Adipose tissue (tissue), 3 donors: ENCODE data around the gene STARD6. TPM values are rescaled to one million over a fixed set of nuclear protein-coding genes. Genes with fewer than 3 reads are reported as not detected.
"Not testable (repeated sequence)": the region's sequence is repeated elsewhere in the genome, so short reads cannot be mapped to it uniquely, and the experiment has no call there.

Source experiments
- H3K27ac ChIP-seq: one replicate; pipeline ENCODE4 v1.5.1; 2013; ENCODE audit warnings: low read depth, low read length
- WGBS, 3 donors: extraction: QIAGEN DNeasy Blood & Tissue Kit; methylation state at CpG; one replicate each; pipeline ENCODE4 v1.1.7; 2013; 5-methylcytosine and 5-hydroxymethylcytosine counted together
- polyA plus RNA-seq, 3 donors: library from polyadenylated mRNA; stranded (reverse); fragments of 200-250 nt; gene quantifications; one replicate each; pipeline ENCODE4 v1.2.3, GENCODE V29; 2013
- donor health status: healthy with polysubstance abuse.
- donor health status: Bipolar disorder and iron deficiency.
- donor health status: healthy.

Gene STARD6
- polyA plus RNA-seq: not detected

GRCh38 chr18:54357660-54358494 is at the start of gene STARD6, which contains the start of gene C18orf54:
Gene STARD6, minus strand, starts transcription at chr18:54357858. Its CDS starts 3,285 bp downstream, at chr18:54354573.
Gene C18orf54, plus strand, starts transcription at chr18:54357906. Its CDS starts 2,667 bp downstream, at chr18:54360573.
- no peak within 1 kb of the TSS for H3K27ac ChIP-seq
- 0 to 1% (median 1%) methylated on average over 60 to 62 of the region's 62 CpGs for WGBS, 3 donors

- H3K27ac ChIP-seq: no peak overlapping the region
Measured at GRCh38 chr18:54405290-54405689, 47.6 kb upstream of the STARD6 start.

- WGBS, 3 donors: 65 to 86% (median 76%) methylated on average over 1 of the region's 1 CpG
- H3K27ac ChIP-seq: no peak overlapping the region
Measured at GRCh38 chr18:54396760-54397159, 39.1 kb upstream of the STARD6 start.

GRCh38 chr18:54393648-54394294 is 36.1 kb upstream of the STARD6 start:
- 65 to 72% (median 67%) methylated on average over 1 of the region's 1 CpG for WGBS, 3 donors
- no peak overlapping the region for H3K27ac ChIP-seq

GRCh38 chr18:54392543-54393023 is 34.9 kb upstream of the STARD6 start:
- 32 to 33% (median 33%) methylated on average over 3 of the region's 3 CpGs for WGBS, 3 donors
- H3K27ac ChIP-seq: no peak overlapping the region

GRCh38 chr18:54390838-54391237 is 33.2 kb upstream of the STARD6 start:
- WGBS, 3 donors: 59 to 66% (median 66%) methylated on average over 3 of the region's 3 CpGs
- H3K27ac ChIP-seq: no peak overlapping the region

- 25 to 36% (median 35%) methylated on average over 2 of the region's 2 CpGs for WGBS, 3 donors
- H3K27ac ChIP-seq: peak overlapping the region; percentile 3
Measured at GRCh38 chr18:54389143-54389505, 31.5 kb upstream of the STARD6 start.

- 43 to 57% (median 45%) methylated on average over 6 of the region's 6 CpGs for WGBS, 3 donors
- H3K27ac ChIP-seq: peak overlapping the region; percentile 3
Measured at GRCh38 chr18:54388203-54389142, 30.8 kb upstream of the STARD6 start.

- no peak overlapping the region for H3K27ac ChIP-seq
- WGBS, 3 donors: 83 to 87% (median 87%) methylated on average over 3 of the region's 3 CpGs
Measured at GRCh38 chr18:54387631-54388030, 30.0 kb upstream of the STARD6 start.

- 95 to 98% (median 96%) methylated on average over 23 of the region's 23 CpGs for WGBS, 3 donors
- not testable (repeated sequence) for H3K27ac ChIP-seq
Measured at GRCh38 chr18:54386800-54387495, 29.3 kb upstream of the STARD6 start.

- H3K27ac ChIP-seq: no peak overlapping the region
- 56 to 75% (median 75%) methylated on average over 4 of the region's 4 CpGs for WGBS, 3 donors
Measured at GRCh38 chr18:54386043-54386442, 28.4 kb upstream of the STARD6 start.

GRCh38 chr18:54382733-54383252 is 25.1 kb upstream of the STARD6 start:
- 77 to 91% (median 89%) methylated on average over 8 of the region's 8 CpGs for WGBS, 3 donors
- H3K27ac ChIP-seq: no peak overlapping the region

- 86 to 90% (median 90%) methylated on average over 3 of the region's 3 CpGs for WGBS, 3 donors
- no peak overlapping the region for H3K27ac ChIP-seq
Measured at GRCh38 chr18:54382076-54382475, 24.4 kb upstream of the STARD6 start.

- no peak overlapping the region for H3K27ac ChIP-seq
- WGBS, 3 donors: 93 to 96% (median 95%) methylated on average over 2 of the region's 2 CpGs
Measured at GRCh38 chr18:54381640-54382039, 24.0 kb upstream of the STARD6 start.

- WGBS, 3 donors: 90 to 97% (median 95%) methylated on average over 4 of the region's 4 CpGs
Measured at GRCh38 chr18:54378057-54378456, 20.4 kb upstream of the STARD6 start.

GRCh38 chr18:54360406-54360805 is 2.7 kb upstream of the STARD6 start:
- WGBS, 3 donors: 86 to 92% (median 92%) methylated on average over 3 of the region's 3 CpGs

More at GRCh38 chr18:54378057-54378456, 20.4 kb upstream of the STARD6 start:
- H3K27ac ChIP-seq: no peak overlapping the region

GRCh38 chr18:54359233-54359632 is 1.6 kb upstream of the STARD6 start:
- 58 to 77% (median 72%) methylated on average over 6 of the region's 6 CpGs for WGBS, 3 donors
- H3K27ac ChIP-seq: no peak overlapping the region

More at GRCh38 chr18:54360406-54360805, 2.7 kb upstream of the STARD6 start:
- no peak overlapping the region for H3K27ac ChIP-seq
